Spleen (tissue), 7 donors: Measurements from ENCODE around the gene RPTN.

Experiments used
- POLR2A ChIP-seq, 3 donors: fragments of 450-650 bp; IDR thresholded peaks; one replicate each; pipeline ENCODE4 v1.5.1; 2017; ENCODE audit warnings: antibody characterized with exemption in 3 of 3, mild to moderate bottlenecking in 1 of 3
- POLR2AphosphoS5 ChIP-seq, 3 donors: sonication (generic); formaldehyde crosslinking; IDR thresholded peaks; one replicate each; pipeline ENCODE4 v1.5.1; 2017; ENCODE audit warnings: antibody characterized with exemption in 3 of 3
- TF ChIP-seq, protein P1 (sequence below), 11 experiments: fragments of 200-600 bp in 7 of 11; fragments of 450-650 bp in 4 of 11; sonication (generic) in 4 of 11; IDR thresholded peaks in 8 of 11; conservative IDR thresholded peaks in 3 of 11; 1 replicate in 7 of 11; 2 replicates in 4 of 11; pipeline versions ENCODE4 v1.4.0 to v1.8.0; 2016 to 2021; ENCODE audit warnings: antibody characterized with exemption in 11 of 11, inconsistent platforms in 4 of 11, mild to moderate bottlenecking in 1 of 11
- donor health status: DM: no; HTN: no; CAD: no; lungs with moderate emphysema.
- donor health status: DM: no; HTN: no; CAD: no.
- donor health status: DM: no; HTN: no; CAD: no.

- TF ChIP-seq POLR2AphosphoS5 (IDR thresholded peaks at IDR 0.05), result no peak
- TF ChIP-seq, protein P1, sequence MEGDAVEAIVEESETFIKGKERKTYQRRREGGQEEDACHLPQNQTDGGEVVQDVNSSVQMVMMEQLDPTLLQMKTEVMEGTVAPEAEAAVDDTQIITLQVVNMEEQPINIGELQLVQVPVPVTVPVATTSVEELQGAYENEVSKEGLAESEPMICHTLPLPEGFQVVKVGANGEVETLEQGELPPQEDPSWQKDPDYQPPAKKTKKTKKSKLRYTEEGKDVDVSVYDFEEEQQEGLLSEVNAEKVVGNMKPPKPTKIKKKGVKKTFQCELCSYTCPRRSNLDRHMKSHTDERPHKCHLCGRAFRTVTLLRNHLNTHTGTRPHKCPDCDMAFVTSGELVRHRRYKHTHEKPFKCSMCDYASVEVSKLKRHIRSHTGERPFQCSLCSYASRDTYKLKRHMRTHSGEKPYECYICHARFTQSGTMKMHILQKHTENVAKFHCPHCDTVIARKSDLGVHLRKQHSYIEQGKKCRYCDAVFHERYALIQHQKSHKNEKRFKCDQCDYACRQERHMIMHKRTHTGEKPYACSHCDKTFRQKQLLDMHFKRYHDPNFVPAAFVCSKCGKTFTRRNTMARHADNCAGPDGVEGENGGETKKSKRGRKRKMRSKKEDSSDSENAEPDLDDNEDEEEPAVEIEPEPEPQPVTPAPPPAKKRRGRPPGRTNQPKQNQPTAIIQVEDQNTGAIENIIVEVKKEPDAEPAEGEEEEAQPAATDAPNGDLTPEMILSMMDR (IDR thresholded peaks at IDR 0.05 in 8 of 11, conservative IDR thresholded peaks at IDR 0.05 in 3 of 11), result peak; percentile 43 to 81 (median 74)
- no peak for TF ChIP-seq POLR2A (IDR thresholded peaks at IDR 0.05)
Observed at GRCh38 chr1:152189657-152190442, 30.8 kb upstream of the RPTN start.
